ES-I3 (cell line): ENCODE measurements around the gene TEPSIN.
"Not testable (repeated sequence)": the region's sequence is repeated elsewhere in the genome, so short reads cannot be mapped to it uniquely, and the experiment has no call there.

Experiments
- H3K36me3 ChIP-seq: 2 replicates; pipeline ENCODE4 v1.6.1; 2013; ENCODE audit warnings: mild to moderate bottlenecking, low read length, control low read depth, moderate library complexity; ENCODE audit not compliant: insufficient read depth
- H3K4me1 ChIP-seq: 2 replicates; pipeline ENCODE4 v1.6.1; 2013; ENCODE audit warnings: mild to moderate bottlenecking, control low read depth, low read length; ENCODE audit not compliant: insufficient read depth
- H3K9ac ChIP-seq: 2 replicates; pipeline ENCODE4 v1.6.1; 2013; ENCODE audit warnings: low read depth, mild to moderate bottlenecking, low read length, moderate library complexity
- H3K9me3 ChIP-seq: 2 replicates; pipeline ENCODE4 v1.6.1; 2013; ENCODE audit warnings: mild to moderate bottlenecking, low read length, moderate library complexity; ENCODE audit not compliant: control insufficient read depth, insufficient read depth

Gene TEPSIN

GRCh38 chr17:81231121-81231645 is 7.7 kb downstream of the TEPSIN start:
- Histone ChIP-seq H3K9ac (no peak overlapping the region), H3K4me1 (no peaks in the 10 kb centered on the region), H3K36me3 (peaks cover 3% of the 10 kb centered on the region; the same call in 1 of the 2 replicates), H3K9me3 (0 out of 2 replicates have a peak, but pooled peaks cover 3% of the 10 kb centered on the region)

GRCh38 chr17:81230043-81230820 is 8.6 kb downstream of the TEPSIN start:
- H3K9ac ChIP-seq, result no peak overlapping the region
- peaks cover 3% of the 10 kb centered on the region; the same call in 1 of the 2 replicates for H3K36me3 ChIP-seq
- H3K4me1 ChIP-seq, result no peaks in the 10 kb centered on the region
- 0 out of 2 replicates have a peak, but pooled peaks cover 3% of the 10 kb centered on the region for H3K9me3 ChIP-seq

GRCh38 chr17:81229666-81229920 is 9.3 kb downstream of the TEPSIN start:
- Histone ChIP-seq H3K9me3 (0 out of 2 replicates have a peak, but pooled peaks cover 3% of the 10 kb centered on the region), H3K36me3 (peaks cover 3% of the 10 kb centered on the region; the same call in 1 of the 2 replicates), H3K9ac (no peak overlapping the region), H3K4me1 (no peaks in the 10 kb centered on the region)

GRCh38 chr17:81228834-81229665 is 9.8 kb downstream of the TEPSIN start:
- Histone ChIP-seq H3K9me3 (0 out of 2 replicates have a peak, but pooled peaks cover 3% of the 10 kb centered on the region), H3K4me1 (no peaks in the 10 kb centered on the region), H3K36me3 (peaks cover 3% of the 10 kb centered on the region; the same call in 1 of the 2 replicates), H3K9ac (no peak overlapping the region)

- H3K9me3 ChIP-seq, result 0 out of 2 replicates have a peak, but pooled peaks cover 3% of the 10 kb centered on the region
- H3K36me3 ChIP-seq, result peaks cover 3% of the 10 kb centered on the region; the same call in 1 of the 2 replicates
These were observed 10.4 kb downstream of the TEPSIN start for GRCh38 chr17:81228420-81228819.

GRCh38 chr17:81227630-81228029 is 11.2 kb downstream of the TEPSIN start:
- not testable (repeated sequence) for H3K9me3 ChIP-seq, H3K4me1 ChIP-seq, H3K9ac ChIP-seq, H3K36me3 ChIP-seq

More at GRCh38 chr17:81228420-81228819, 10.4 kb downstream of the TEPSIN start:
- Histone ChIP-seq H3K4me1 (no peaks in the 10 kb centered on the region), H3K9ac (no peak overlapping the region)

GRCh38 chr17:81223762-81224130 is 15.1 kb downstream of the TEPSIN start:
- peak overlapping the region; percentile 56 for H3K9ac ChIP-seq
- H3K36me3 ChIP-seq, result no peaks in the 10 kb centered on the region

GRCh38 chr17:81222906-81223761 is 15.7 kb downstream of the TEPSIN start, which contains the start of gene CEP131:
TSS of gene CEP131 (minus strand) at chr17:81222965. CDS start at chr17:81220056, 2,909 bp downstream.
- Histone ChIP-seq H3K9ac (peak within 1 kb of the TSS; percentile 82), H3K36me3 (no peaks in the 10 kb centered on the region)

More at GRCh38 chr17:81223762-81224130, 15.1 kb downstream of the TEPSIN start:
- H3K9me3 ChIP-seq, result 0 out of 2 replicates have a peak, but pooled peaks cover 3% of the 10 kb centered on the region
- peaks cover 3% of the 10 kb centered on the region; the same call in 1 of the 2 replicates for H3K4me1 ChIP-seq

GRCh38 chr17:81222620-81222905 is 16.3 kb downstream of the TEPSIN start:
- Histone ChIP-seq H3K9ac (peak overlapping the region; percentile 82), H3K9me3 (0 out of 2 replicates have a peak, but pooled peaks cover 3% of the 10 kb centered on the region), H3K4me1 (peaks cover 3% of the 10 kb centered on the region; the same call in 1 of the 2 replicates), H3K36me3 (no peaks in the 10 kb centered on the region)

More at GRCh38 chr17:81222906-81223761, 15.7 kb downstream of the TEPSIN start, which contains the start of gene CEP131:
- Histone ChIP-seq H3K4me1 (peaks cover 3% of the 10 kb centered on the region; the same call in 1 of the 2 replicates), H3K9me3 (0 out of 2 replicates have a peak, but pooled peaks cover 3% of the 10 kb centered on the region)

GRCh38 chr17:81221842-81222619 is 16.8 kb downstream of the TEPSIN start:
- H3K4me1 ChIP-seq, result peaks cover 3% of the 10 kb centered on the region; the same call in 1 of the 2 replicates
- peak overlapping the region; percentile 82 for H3K9ac ChIP-seq
- no peaks in the 10 kb centered on the region for H3K36me3 ChIP-seq
- H3K9me3 ChIP-seq, result 0 out of 2 replicates have a peak, but pooled peaks cover 1% of the 10 kb centered on the region

- Histone ChIP-seq H3K9me3 (no peaks in the 10 kb centered on the region), H3K9ac (peak overlapping the region; percentile 82; the same call in 1 of the 2 replicates), H3K4me1 (peaks cover 3% of the 10 kb centered on the region; the same call in 1 of the 2 replicates), H3K36me3 (no peaks in the 10 kb centered on the region)
These were observed 17.4 kb downstream of the TEPSIN start for GRCh38 chr17:81221371-81221841.

GRCh38 chr17:81219476-81220180 is 19.2 kb downstream of the TEPSIN start:
- Histone ChIP-seq H3K4me1 (peaks cover 3% of the 10 kb centered on the region; the same call in 1 of the 2 replicates), H3K9ac (no peak overlapping the region), H3K9me3 (no peaks in the 10 kb centered on the region), H3K36me3 (no peaks in the 10 kb centered on the region)
